GM12872 (cell line): ENCODE data around the gene FLT3LG.
A peak's percentile ranks its signal among the peaks of the same experiment; 100 is the strongest.

Experiments used
- CTCF ChIP-seq: IDR thresholded peaks from 3 replicates; pipeline ENCODE4 v1.5.1; 2011; ENCODE audit warnings: low read depth, mild to moderate bottlenecking, low read length, moderate library complexity; ENCODE audit not compliant: insufficient read depth

The FLT3LG gene

GRCh38 chr19:49524812-49525455 is 50.9 kb downstream of the FLT3LG start:
- no peak for TF ChIP-seq CTCF

- no peak for TF ChIP-seq CTCF
Measured at GRCh38 chr19:49528211-49528771, 54.3 kb downstream of the FLT3LG start.

GRCh38 chr19:49530708-49531107 is 56.7 kb downstream of the FLT3LG start:
- no peak for TF ChIP-seq CTCF

- TF ChIP-seq CTCF = peak; percentile 68
Measured at GRCh38 chr19:49533551-49534488, 59.8 kb downstream of the FLT3LG start.

- no peak for TF ChIP-seq CTCF
Measured at GRCh38 chr19:49534632-49535385, 60.8 kb downstream of the FLT3LG start.
